Measurements from ENCODE around the gene ATOX1.

DNA sequence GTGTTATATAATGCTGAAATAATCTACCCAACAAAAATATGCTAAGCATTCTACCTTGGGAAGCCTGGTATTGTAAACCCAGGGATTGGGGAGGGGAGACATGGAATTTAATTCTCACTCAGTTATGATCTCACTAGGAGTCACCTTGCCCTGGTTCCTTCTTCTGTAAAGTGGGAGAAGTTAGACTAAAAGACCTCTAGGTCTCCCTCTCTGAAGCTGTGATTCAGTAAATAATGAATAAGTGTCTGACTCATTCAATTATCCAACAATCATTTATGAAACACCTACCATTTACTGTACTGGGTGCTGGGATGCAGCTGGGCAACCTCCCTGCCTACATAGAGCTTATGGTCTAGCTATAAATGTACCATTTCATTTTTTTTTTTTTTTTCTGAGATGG, 51.5 kb downstream of the ATOX1 start:
- TF ChIP-seq GATA3 (IDR thresholded peaks at IDR 0.05; ENCODE audit: low read depth, low read length): no peak
- no peak for TF ChIP-seq GATA2 (IDR thresholded peaks at IDR 0.05; ENCODE audit: low read depth, low read length)

All from SH-SY5Y (cell line).